Neuronal stem cell (in vitro differentiated cells): ENCODE data around the gene MACROD2.
A peak's percentile ranks its signal among the peaks of the same experiment; 100 is the strongest.

Experiments used
- DNase-seq: peaks from one replicate; pipeline ENCODE4 v3.0.0-alpha.2; 2013; ENCODE audit warnings: low spot score
- H2AFZ ChIP-seq: one replicate; pipeline ENCODE4 v1.6.1; 2013; ENCODE audit warnings: mild to moderate bottlenecking, low read length, inconsistent platforms
- H2AK5ac ChIP-seq: 2 replicates; pipeline ENCODE4 v1.6.1; 2013; ENCODE audit warnings: low read depth, mild to moderate bottlenecking, inconsistent platforms, low read length, moderate library complexity, mixed read lengths
- H2BK120ac ChIP-seq: 2 replicates; pipeline ENCODE4 v1.6.1; 2013; ENCODE audit warnings: low read depth, mild to moderate bottlenecking, inconsistent platforms, low read length, moderate library complexity, mixed read lengths
- H2BK12ac ChIP-seq: one replicate; pipeline ENCODE4 v1.6.1; 2013; ENCODE audit warnings: low read length, inconsistent platforms
- H2BK15ac ChIP-seq: 2 replicates; pipeline ENCODE4 v1.6.1; 2013; ENCODE audit warnings: mild to moderate bottlenecking, low read length, inconsistent platforms, mixed read lengths
- H2BK5ac ChIP-seq: one replicate; pipeline ENCODE4 v1.6.1; 2013; ENCODE audit warnings: inconsistent platforms, mild to moderate bottlenecking, low read length, moderate library complexity
- H3K14ac ChIP-seq: one replicate; pipeline ENCODE4 v1.6.1; 2013; ENCODE audit warnings: low read length, inconsistent platforms
- H3K18ac ChIP-seq: 2 replicates; pipeline ENCODE4 v1.6.1; 2013; ENCODE audit warnings: low read length, inconsistent platforms
- H3K23ac ChIP-seq: 2 replicates; pipeline ENCODE4 v1.6.1; 2013; ENCODE audit warnings: low read depth, mild to moderate bottlenecking, mixed read lengths, low read length, inconsistent platforms; ENCODE audit not compliant: poor library complexity
- H3K27ac ChIP-seq: replicated peaks from 3 replicates; pipeline ENCODE4 v1.5.1; 2013; ENCODE audit warnings: low read length, inconsistent platforms
- H3K27me3 ChIP-seq, 3 experiments: 2 replicates each; pipeline ENCODE4 v1.6.1; 2013; ENCODE audit warnings: low read length in 3 of 3, mild to moderate bottlenecking in 2 of 3, inconsistent platforms in 1 of 3, low read depth in 1 of 3, mixed read lengths in 1 of 3, moderate library complexity in 1 of 3; ENCODE audit not compliant: control insufficient read depth in 3 of 3, insufficient read depth in 3 of 3
- H3K36me3 ChIP-seq, 2 donors: replicated peaks in 1 of 2; 2 replicates each; pipeline ENCODE4 v1.6.1; 2013; ENCODE audit warnings: low read length in 2 of 2; ENCODE audit not compliant: control insufficient read depth in 2 of 2, insufficient read depth in 2 of 2
- H3K4ac ChIP-seq: 2 replicates; pipeline ENCODE4 v1.6.1; 2013; ENCODE audit warnings: inconsistent platforms, mild to moderate bottlenecking, low read length, moderate library complexity
- H3K4me1 ChIP-seq, 2 donors: 1 replicate in 1 of 2; 2 replicates in 1 of 2; pipeline ENCODE4 v1.6.1; 2013; ENCODE audit warnings: low read length in 2 of 2, low read depth in 1 of 2; ENCODE audit not compliant: control insufficient read depth in 2 of 2, insufficient read depth in 1 of 2
- H3K4me2 ChIP-seq: one replicate; pipeline ENCODE4 v1.6.1; 2013; ENCODE audit warnings: mild to moderate bottlenecking, low read length, inconsistent platforms; ENCODE audit not compliant: insufficient read depth, poor library complexity, severe bottlenecking
- H3K4me3 ChIP-seq, 2 donors: 2 replicates each; pipeline ENCODE4 v1.5.1; 2013; ENCODE audit warnings: low read length in 2 of 2, mild to moderate bottlenecking in 2 of 2, inconsistent platforms in 1 of 2, moderate library complexity in 1 of 2
- H3K79me1 ChIP-seq: one replicate; pipeline ENCODE4 v1.6.1; 2013; ENCODE audit warnings: low read depth, mild to moderate bottlenecking, inconsistent platforms, low read length, moderate library complexity
- H3K9ac ChIP-seq: one replicate; pipeline ENCODE4 v1.6.1; 2013; ENCODE audit warnings: mild to moderate bottlenecking, low read depth, low read length, inconsistent platforms; ENCODE audit not compliant: poor library complexity
- H3K9me3 ChIP-seq, 2 donors: replicated peaks in 1 of 2; 2 replicates each; pipeline versions ENCODE3 to v1.6.1; 2013; ENCODE audit warnings: low read length in 2 of 2, mild to moderate bottlenecking in 2 of 2, inconsistent platforms in 1 of 2, low read depth in 1 of 2, mixed read lengths in 1 of 2, moderate library complexity in 1 of 2; ENCODE audit not compliant: control insufficient read depth in 2 of 2, insufficient read depth in 1 of 2
- H4K8ac ChIP-seq: one replicate; pipeline ENCODE4 v1.6.1; 2013; ENCODE audit warnings: low read depth, mild to moderate bottlenecking, inconsistent platforms, low read length, moderate library complexity
- H4K91ac ChIP-seq: one replicate; pipeline ENCODE4 v1.6.1; 2013; ENCODE audit warnings: low read length, low read depth, mild to moderate bottlenecking, inconsistent platforms; ENCODE audit not compliant: poor library complexity
- WGBS, 2 donors: extraction: QIAGEN DNeasy Blood & Tissue Kit; methylation state at CpG; one replicate each; pipeline ENCODE4 v1.1.7; 2013; ENCODE audit warnings: missing lambda C conversion rate in 2 of 2, mixed read lengths in 1 of 2; ENCODE audit not compliant: insufficient read length in 2 of 2, insufficient replicate concordance in 1 of 2; ENCODE audit errors: extremely low coverage in 2 of 2; 5-methylcytosine and 5-hydroxymethylcytosine counted together

MACROD2 gene

DNA sequence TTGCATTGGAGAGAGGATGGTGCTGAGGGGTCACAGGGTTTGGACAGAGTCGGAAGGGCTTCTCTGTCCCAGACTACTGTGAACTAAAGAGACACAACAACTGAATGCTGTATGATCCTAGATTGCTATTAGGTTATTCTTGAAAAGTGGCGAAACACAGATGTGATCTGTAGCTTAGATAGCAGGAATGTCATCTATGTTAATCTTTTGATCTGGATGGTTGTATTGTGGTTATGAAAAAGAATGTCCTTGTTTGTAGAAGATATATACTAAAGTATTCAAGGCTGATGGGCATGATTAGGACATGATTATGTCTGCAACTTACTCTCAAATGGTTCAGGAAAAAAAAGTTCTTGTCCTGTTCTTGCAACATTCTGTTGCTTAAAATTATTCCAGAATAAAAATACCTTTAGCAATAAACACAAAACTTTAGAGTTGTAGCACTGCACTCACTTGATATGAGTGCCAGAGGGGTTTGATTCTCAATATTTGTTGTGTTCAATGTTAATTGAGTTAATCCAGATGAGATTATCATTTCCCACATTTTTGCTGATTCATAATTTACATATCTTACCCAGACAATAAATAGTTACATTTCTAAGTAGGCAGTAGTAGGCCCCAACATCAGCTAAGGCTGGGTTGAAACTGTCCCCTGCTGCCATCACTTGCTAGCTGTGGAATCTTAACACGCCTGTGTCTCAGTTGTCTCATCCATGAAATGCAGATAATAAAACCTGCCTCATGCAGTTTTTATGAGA, 1932.8 kb downstream of the MACROD2 start:
- no peak overlapping the region for H2AFZ ChIP-seq
- H3K4me2 ChIP-seq = no peak overlapping the region
- no CpG with 5 or more reads among the region's 3 CpGs for WGBS, 2 donors
- H3K14ac ChIP-seq = no peak overlapping the region
- H2BK15ac ChIP-seq = no peak overlapping the region
- no peaks in the 10 kb centered on the region for H3K79me1 ChIP-seq
- H2AK5ac ChIP-seq = no peak overlapping the region
- H3K4me1 ChIP-seq = peaks cover 0 to 5% of the 10 kb centered on the region in 2 donors
- H4K8ac ChIP-seq = no peak overlapping the region
- H4K91ac ChIP-seq = no peak overlapping the region
- no peak for DNase-seq
- no peaks in the 10 kb centered on the region for H3K27me3 ChIP-seq
- peaks cover 0 to 6% of the 10 kb centered on the region in 2 donors for H3K9me3 ChIP-seq
- no peak overlapping the region for H3K4me3 ChIP-seq
- H3K23ac ChIP-seq = no peak overlapping the region
- no peak overlapping the region for H3K27ac ChIP-seq
- no peak overlapping the region for H2BK120ac ChIP-seq
- no peak overlapping the region for H3K9ac ChIP-seq
- no peak overlapping the region for H3K18ac ChIP-seq
- H2BK12ac ChIP-seq = no peak overlapping the region
- H2BK5ac ChIP-seq = no peak overlapping the region
- no peaks in the 10 kb centered on the region for H3K36me3 ChIP-seq
- no peak overlapping the region for H3K4ac ChIP-seq

DNA sequence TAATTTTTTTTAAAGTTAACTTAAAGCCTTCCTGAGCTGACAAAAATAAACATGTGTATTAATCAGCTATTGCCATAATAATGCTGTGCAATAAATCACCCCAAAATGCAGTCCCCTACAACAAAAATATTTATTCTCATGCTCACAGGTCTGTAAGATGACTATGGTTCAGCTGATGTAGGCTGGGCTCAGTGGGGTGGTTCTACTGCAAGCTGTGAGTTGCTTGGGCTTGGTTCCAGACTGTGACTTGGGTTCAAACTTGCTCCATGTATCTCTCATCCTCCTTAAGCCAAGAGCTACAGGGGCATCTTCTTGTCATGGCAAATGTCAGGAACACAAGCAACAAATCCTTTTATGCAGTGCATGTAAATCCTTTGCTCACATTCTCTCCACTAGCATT, 1933.6 kb downstream of the MACROD2 start:
- no peak overlapping the region for H3K4me2 ChIP-seq
- H2BK12ac ChIP-seq = no peak overlapping the region
- H3K36me3 ChIP-seq = no peaks in the 10 kb centered on the region
- H3K9me3 ChIP-seq = peaks cover 0 to 6% of the 10 kb centered on the region in 2 donors
- H3K27me3 ChIP-seq = no peaks in the 10 kb centered on the region
- no peak overlapping the region for H3K9ac ChIP-seq
- H2BK120ac ChIP-seq = no peak overlapping the region
- no peak overlapping the region for H3K27ac ChIP-seq
- DNase-seq = no peak
- no peaks in the 10 kb centered on the region for H3K79me1 ChIP-seq
- H2AFZ ChIP-seq = no peak overlapping the region
- H3K4me1 ChIP-seq = peaks cover 0 to 5% of the 10 kb centered on the region in 2 donors
- H3K14ac ChIP-seq = no peak overlapping the region
- H3K23ac ChIP-seq = no peak overlapping the region
- no peak overlapping the region for H2BK15ac ChIP-seq
- H4K8ac ChIP-seq = no peak overlapping the region
- H3K4me3 ChIP-seq = no peak overlapping the region
- no peak overlapping the region for H3K18ac ChIP-seq
- no peak overlapping the region for H2AK5ac ChIP-seq
- H2BK5ac ChIP-seq = no peak overlapping the region
- H3K4ac ChIP-seq = no peak overlapping the region
- H4K91ac ChIP-seq = no peak overlapping the region

DNA sequence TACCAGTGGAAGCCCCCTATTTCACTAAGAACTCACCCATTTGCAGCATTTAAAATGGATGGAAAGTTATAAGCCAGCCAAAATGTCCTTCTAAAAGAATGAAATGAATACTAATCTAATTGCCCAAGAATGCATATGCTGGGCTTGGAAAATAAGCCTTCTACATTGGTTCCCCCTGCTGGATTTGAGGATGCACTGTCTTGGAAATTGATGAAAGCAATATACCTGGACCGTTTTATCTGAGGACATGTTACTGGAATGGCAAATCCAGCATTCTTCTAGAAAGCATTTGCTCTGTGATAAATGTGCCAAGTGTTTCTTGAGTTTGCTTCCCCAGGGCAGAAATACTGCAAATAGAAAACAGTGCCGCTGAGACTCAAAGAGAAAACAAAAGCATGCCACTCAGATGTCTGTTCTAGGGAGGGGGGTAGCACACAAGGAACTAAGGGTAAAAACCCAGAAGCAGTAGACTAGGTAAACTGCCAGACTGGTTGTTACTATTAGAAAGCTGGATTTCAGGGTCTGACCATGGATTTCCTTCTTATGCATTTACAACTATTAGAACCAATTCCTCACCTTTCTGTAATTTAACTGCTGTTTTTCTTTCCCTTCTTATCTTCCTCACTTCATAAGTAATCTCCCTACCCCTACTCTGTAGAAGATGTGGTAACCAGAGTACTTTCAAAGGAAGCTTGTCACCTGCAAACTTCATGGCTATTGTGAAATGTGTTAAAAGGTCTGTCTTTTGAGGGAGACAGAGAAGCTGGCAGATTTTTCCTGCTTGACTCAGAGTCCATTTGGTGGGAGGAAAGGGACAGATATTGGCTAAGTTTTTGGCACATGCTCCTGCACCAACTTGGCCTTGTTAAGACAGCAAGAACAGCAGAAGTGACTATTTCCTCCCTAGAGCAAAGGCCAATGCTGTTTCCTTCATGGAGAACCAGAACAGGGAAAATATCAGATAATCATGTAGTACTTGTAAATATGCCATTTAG, 1935.3 kb downstream of the MACROD2 start:
- Histone ChIP-seq H2BK15ac (no peak overlapping the region), H3K9me3 (peaks cover 4 to 6% of the 10 kb centered on the region in 2 donors), H3K23ac (no peak overlapping the region), H3K27ac (no peak overlapping the region), H2BK120ac (no peak overlapping the region), H4K91ac (no peak overlapping the region), H3K14ac (no peak overlapping the region), H2BK5ac (no peak overlapping the region), H2BK12ac (no peak overlapping the region), H3K79me1 (no peaks in the 10 kb centered on the region), H3K4me1 (peaks cover 0 to 5% of the 10 kb centered on the region in 2 donors), H4K8ac (no peak overlapping the region), H3K4ac (no peak overlapping the region), H3K27me3 (no peaks in the 10 kb centered on the region), H2AK5ac (no peak overlapping the region), H3K4me2 (no peak overlapping the region), H3K18ac (no peak overlapping the region), H3K4me3 (no peak overlapping the region), H2AFZ (no peak overlapping the region), H3K36me3 (no peaks in the 10 kb centered on the region), H3K9ac (no peak overlapping the region)
- no CpG with 5 or more reads among the region's 2 CpGs for WGBS, 2 donors
- peak; percentile 26 for DNase-seq

DNA sequence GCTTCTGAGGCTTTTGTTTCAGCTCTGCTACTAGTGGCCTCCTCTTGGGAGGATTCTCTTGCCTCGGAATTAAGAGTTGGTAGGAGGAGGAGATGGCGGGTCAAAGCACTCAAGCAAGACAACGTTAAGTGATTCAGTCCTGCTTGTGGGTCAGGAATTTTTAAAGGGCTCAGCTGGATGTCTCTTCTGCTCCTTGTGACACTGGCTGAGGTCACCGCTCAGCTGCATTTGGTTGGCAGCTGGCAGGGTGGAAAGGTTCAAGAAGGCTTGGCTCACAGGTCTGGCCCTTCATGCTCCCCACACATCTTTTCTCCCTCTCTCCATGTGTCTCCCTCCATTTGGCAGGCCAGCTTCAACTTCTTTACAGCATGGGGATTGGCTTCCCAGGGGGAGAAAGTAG, 1936.6 kb downstream of the MACROD2 start:
- no peak overlapping the region for H3K4ac ChIP-seq
- H3K9me3 ChIP-seq = peaks cover 4 to 6% of the 10 kb centered on the region in 2 donors
- no CpG with 5 or more reads among the region's 4 CpGs for WGBS, 2 donors
- peaks cover 4 to 7% of the 10 kb centered on the region in 2 donors for H3K4me1 ChIP-seq
- H2BK12ac ChIP-seq = peak overlapping the region; percentile 12
- no peak overlapping the region for H3K4me3 ChIP-seq
- peak overlapping the region; percentile 13 for H2AFZ ChIP-seq
- H3K27ac ChIP-seq = no peak overlapping the region
- H2AK5ac ChIP-seq = no peak overlapping the region
- no peaks in the 10 kb centered on the region for H3K79me1 ChIP-seq
- no peak overlapping the region for H3K23ac ChIP-seq
- no peaks in the 10 kb centered on the region for H3K27me3 ChIP-seq
- H3K36me3 ChIP-seq = no peaks in the 10 kb centered on the region
- H2BK15ac ChIP-seq = no peak overlapping the region
- DNase-seq = no peak
- no peak overlapping the region for H4K8ac ChIP-seq
- no peak overlapping the region for H2BK5ac ChIP-seq
- no peak overlapping the region for H2BK120ac ChIP-seq
- no peak overlapping the region for H3K14ac ChIP-seq
- no peak overlapping the region for H3K18ac ChIP-seq
- H4K91ac ChIP-seq = no peak overlapping the region
- H3K9ac ChIP-seq = no peak overlapping the region
- H3K4me2 ChIP-seq = no peak overlapping the region
